ENCODE results near the gene SH3BP4.
"Not testable (repeated sequence)": the region's sequence is repeated elsewhere in the genome, so short reads cannot be mapped to it uniquely, and the experiment has no call there.

SH3BP4 gene

GRCh38 chr2:235044501-235045271 lies 92.9 kb downstream of the SH3BP4 start:
- no peak for DNase-seq

DNA sequence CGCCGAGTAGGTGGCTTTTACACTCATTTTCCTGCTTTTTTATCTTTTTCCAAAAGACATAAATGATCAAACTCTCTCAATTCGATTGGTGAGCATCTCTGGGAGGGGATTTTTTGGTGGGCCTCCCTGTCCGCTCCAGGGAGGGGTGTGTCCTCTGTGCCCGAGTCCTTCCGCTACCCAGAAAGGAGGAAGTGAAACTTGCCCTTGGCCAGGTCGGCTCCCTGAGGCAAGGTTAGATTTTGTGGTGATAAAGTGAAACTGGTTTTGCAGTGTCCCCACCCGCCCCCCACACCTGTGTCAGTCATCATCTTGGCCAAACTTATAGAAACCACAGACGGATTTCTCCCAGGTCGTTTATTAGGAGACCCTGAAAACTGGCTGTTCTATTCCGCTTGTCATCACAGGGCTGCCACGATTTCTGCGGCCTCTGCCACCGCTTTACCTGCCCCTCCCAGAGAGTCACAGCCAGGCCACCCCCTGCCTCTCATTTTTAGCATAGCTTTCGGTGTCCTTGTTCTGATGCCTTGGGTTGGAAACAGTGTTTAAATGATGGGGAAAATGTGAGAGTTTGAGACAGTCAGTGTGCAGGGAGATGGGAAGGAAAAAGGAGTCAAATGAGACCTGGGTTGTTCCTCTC lies 93.6 kb downstream of the SH3BP4 start:
- DNase-seq, result peak; percentile 64

DNA sequence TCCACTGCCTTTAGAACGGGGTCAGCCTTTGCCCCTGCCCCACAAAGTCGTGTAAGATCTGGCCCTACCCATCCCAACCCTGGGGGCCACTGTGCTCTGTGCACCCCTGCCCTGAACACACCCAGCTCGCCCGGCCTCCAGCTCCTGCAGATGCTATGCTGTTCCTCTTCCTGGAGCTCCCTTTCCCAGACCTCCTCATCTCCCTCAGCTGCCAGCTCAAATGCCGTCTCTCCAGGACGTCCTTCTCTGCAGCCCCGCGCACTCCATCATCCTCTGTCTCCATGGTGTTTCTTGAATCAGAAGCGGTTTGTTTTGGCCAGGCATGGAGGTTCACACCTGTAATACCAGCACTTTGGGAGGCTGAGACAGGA lies 94.1 kb downstream of the SH3BP4 start:
- DNase-seq, result no peak

- DNase-seq, result no peak
Measured at GRCh38 chr2:235046589-235046988, 94.8 kb downstream of the SH3BP4 start.

DNA sequence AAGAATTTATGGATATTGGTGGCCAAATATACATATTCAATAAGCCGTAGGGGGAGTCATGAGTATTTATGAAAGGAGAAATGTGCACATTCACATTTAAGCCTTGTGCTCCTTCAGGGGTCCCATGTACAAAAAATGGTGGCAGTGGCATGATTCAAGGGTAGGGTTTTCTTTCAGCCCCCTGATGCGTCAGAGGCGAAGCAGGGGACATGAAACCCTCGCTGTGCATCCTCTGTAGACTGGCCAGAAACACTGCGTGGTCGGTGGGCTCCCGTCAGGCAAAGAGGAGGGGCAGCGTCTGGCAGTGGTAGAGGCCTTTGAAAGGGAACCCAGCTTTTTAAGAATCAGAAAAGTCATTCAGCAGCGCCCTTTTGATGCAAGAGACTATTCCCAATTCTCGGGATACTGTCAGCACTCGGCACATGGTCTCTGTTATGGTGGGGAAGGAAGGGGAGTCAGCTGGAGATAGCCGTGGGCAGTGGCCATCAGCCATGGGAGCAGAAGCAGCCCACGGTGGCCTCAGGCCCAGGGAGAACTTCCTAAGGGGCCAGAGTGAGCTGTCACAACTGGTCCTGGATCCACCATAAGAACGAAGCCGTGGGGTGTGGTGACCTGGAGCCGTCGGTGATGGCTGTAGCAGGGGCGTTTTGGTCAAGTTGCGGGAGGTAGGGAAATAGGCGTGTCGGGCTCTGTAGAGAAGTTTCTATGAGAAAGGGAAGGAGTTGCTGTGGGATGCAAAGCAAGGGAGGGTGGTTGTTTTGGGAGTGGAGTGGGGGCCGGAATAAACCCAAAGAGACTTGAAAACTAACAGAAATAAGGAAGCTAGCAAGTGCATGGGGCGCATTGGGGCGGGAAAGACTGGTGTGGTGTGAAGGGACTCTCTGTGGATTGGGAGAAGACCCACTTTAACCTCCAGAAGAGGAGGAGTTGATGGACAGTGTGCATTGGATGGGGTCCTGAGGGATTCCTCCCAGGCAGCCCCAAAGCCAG lies 95.6 kb downstream of the SH3BP4 start:
- no peak for DNase-seq

- DNase-seq, result no peak
Measured at GRCh38 chr2:235048549-235048948, 96.7 kb downstream of the SH3BP4 start.

GRCh38 chr2:235049069-235049468 lies 97.3 kb downstream of the SH3BP4 start:
- no peak for DNase-seq

DNA sequence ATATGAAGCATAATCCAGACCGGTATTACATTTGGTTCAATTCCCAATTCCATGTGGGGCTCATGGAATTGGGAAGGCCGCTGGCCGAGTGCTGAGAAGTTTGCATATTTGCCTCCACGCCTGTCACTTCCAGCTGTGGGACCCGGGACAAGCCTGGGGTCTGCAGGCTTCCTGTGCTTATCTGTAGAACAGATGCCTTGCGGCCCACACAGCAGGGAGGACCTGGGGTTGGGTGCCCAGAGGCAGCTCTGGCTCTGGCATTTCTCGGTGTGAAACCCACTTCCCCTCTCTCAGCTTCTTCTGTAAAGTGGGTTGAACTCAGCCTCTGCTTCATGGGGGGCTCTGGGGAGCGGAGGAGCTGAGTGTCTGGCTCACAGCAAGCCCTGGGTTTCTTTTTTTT lies 97.9 kb downstream of the SH3BP4 start:
- DNase-seq, result no peak

GRCh38 chr2:235050980-235051351 lies 99.1 kb downstream of the SH3BP4 start:
- peak; percentile 74 for DNase-seq

GRCh38 chr2:235051436-235052260 lies 99.8 kb downstream of the SH3BP4 start:
- DNase-seq, result no peak

DNA sequence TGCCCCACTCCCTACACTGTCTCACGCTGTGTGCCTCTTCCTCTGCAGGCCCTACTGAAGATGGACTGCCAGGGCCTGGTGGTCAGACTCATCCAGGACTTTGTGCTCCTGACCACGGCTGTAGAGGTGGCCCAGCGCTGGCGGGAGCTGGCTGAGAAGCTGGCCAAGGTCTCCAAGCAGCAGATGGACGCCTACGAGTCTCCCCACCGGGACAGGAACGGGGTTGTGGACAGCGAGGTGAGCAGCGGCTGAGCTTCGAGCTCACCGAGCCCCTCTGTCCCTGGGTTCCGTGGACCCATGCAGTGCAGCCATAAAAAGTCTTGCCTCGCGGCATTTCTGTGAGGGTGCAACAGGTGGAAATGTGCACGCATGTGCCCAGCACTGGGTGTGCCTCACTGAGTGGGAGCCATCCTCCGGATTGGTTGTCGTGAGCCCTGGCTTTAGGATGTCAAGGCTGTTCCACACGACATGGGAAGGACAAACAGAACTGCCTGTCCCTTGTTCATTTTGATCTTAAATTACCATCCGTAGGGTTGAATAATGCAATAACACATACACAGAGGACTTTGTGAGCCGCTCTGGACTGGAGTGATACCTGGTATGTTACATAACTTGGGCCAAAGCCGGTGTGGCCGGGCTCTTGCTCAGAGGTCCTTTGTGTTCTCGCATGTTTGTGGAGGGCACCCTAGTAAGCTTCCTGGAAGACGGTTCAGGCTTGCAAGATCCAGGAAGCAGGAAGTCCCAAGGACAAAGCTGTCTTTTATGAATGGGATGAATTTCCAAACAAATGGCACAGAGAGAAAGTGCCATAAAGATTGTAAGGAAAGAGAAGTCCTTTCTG lies 100.9 kb downstream of the SH3BP4 start:
- DNase-seq, result no peak

DNA sequence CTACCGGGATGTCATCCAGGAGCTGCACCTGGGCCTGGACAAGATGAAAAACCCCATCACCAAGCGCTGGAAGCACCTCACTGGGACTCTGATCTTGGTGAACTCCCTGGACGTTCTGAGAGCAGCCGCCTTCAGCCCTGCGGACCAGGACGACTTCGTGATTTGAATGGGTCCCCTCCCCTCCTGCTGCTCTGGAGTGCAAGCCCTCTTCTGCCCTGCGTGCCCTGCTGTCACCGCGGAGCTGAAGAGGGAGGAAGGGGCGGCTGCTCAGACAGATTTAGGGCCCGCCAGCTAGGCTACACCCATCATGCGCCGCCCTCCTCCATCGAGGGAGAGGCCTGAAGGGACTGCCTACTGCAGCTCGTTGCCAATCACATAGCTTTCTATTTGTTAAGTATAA lies 101.8 kb downstream of the SH3BP4 start:
- no peak for DNase-seq

GRCh38 chr2:235054475-235054874 lies 102.7 kb downstream of the SH3BP4 start:
- no peak for DNase-seq

- DNase-seq, result peak; percentile 32
Measured at GRCh38 chr2:235054919-235055318, 103.1 kb downstream of the SH3BP4 start.

GRCh38 chr2:235055891-235056516 lies 104.2 kb downstream of the SH3BP4 start:
- DNase-seq, result no peak

DNA sequence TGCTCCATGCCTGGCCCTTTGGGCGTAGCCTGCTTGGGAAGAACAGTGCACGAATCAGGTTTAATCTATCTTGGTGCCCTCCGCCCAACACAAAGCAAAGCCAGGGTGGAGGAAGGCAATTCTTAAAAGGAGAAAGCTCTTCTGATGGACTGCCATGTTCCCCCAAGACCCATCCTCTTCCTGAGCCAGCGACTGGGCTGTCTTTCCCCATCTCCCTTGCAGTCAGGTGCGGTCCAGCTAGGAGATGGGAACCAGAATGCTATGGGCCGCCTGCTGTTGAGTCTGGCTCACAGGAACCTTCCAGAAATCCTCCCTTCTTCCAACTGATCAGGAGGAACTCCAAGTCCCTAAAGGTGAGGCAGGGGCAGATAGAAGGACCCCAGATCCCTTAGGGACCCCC lies 105.0 kb downstream of the SH3BP4 start:
- DNase-seq, result no peak

GRCh38 chr2:235057616-235058015 lies 105.8 kb downstream of the SH3BP4 start:
- not testable (repeated sequence) for DNase-seq

GRCh38 chr2:235059161-235059560 lies 107.3 kb downstream of the SH3BP4 start:
- no peak for DNase-seq

DNA sequence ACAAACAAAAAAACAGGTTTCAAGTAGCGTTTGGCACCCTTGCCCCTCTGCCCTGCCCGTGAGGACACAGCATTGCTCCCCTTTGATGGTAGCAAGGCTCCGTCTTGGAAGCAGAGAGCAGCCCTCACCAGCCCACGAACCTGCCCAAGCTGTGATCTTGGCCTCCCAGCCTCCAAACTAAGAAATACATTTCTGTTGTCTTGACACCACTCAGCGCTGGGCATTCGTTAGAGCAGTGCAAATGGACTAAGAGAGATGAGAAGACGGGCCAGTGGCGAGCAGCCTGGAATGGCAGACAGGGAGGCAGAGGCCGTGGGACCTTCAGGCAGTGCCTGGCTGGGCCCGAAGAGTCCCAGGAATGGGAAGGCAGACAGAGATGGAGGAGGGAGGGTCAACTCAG lies 109.8 kb downstream of the SH3BP4 start:
- no peak for DNase-seq

- DNase-seq, result no peak
Measured at GRCh38 chr2:235063471-235063961, 111.7 kb downstream of the SH3BP4 start.

DNA sequence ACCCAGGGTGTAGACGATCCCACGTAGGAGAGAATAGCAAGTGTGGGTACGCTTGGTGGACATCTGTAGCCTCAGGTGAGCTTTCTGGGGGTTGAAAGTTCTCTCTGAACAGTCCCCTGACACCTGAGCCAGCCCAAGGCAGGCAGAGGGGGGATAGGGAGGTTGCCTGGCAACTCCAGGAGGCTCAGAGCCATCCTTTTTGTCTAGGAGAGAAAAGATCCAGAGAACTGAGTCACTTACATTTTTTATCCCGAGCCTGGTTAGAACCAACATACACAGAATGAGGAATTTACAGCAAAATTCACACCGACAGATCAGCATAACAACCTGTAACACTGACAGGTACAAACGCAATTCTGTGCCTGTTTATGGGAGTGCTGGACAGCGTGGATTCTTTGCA lies 113.2 kb downstream of the SH3BP4 start:
- no peak for DNase-seq
